Measurements from ENCODE around the gene MGAT4C.

DNA sequence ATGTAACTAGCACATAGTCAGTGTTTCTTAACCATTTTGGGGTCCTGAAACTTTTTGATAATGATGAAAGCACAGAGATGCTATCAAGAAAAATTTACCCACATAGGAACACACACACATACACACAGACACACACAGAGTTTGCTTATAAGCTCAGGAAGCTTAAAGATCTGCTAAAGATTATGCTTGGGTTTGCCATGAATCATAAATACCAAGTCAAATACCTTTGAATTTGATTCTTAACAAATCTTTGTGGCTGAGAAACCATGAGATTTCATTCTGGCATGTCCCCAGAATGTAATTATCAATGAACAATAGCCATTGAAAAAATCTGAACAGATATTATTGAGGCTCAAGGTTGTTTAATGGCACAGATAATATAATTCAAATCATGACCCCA lies 292.9 kb downstream of the MGAT4C start:
- TF ChIP-seq POLR2A (IDR thresholded peaks at IDR 0.05; ENCODE audit: extremely low read depth, insufficient read length), result no peak
- TF ChIP-seq, protein P1, sequence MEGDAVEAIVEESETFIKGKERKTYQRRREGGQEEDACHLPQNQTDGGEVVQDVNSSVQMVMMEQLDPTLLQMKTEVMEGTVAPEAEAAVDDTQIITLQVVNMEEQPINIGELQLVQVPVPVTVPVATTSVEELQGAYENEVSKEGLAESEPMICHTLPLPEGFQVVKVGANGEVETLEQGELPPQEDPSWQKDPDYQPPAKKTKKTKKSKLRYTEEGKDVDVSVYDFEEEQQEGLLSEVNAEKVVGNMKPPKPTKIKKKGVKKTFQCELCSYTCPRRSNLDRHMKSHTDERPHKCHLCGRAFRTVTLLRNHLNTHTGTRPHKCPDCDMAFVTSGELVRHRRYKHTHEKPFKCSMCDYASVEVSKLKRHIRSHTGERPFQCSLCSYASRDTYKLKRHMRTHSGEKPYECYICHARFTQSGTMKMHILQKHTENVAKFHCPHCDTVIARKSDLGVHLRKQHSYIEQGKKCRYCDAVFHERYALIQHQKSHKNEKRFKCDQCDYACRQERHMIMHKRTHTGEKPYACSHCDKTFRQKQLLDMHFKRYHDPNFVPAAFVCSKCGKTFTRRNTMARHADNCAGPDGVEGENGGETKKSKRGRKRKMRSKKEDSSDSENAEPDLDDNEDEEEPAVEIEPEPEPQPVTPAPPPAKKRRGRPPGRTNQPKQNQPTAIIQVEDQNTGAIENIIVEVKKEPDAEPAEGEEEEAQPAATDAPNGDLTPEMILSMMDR (IDR thresholded peaks at IDR 0.05; ENCODE audit: low read depth, low read length), result no peak
